Suprapubic skin (tissue), 4 donors: Measurements from ENCODE around the gene KIAA2012. TPM values are rescaled to one million over a fixed set of nuclear protein-coding genes. Genes with fewer than 3 reads are reported as not detected.

Experiments
- DNase-seq, 2 donors: peaks; one replicate each; pipeline ENCODE4 v3.0.0-alpha.2; 2019; ENCODE audit warnings: low spot score in 2 of 2
- H3K27ac ChIP-seq: fragments of 200-600 bp; sonication (generic); one replicate; pipeline ENCODE4 v1.5.1; 2019
- H3K27me3 ChIP-seq: fragments of 200-600 bp; sonication (generic); one replicate; pipeline ENCODE4 v1.5.1; 2019
- H3K36me3 ChIP-seq: fragments of 200-600 bp; sonication (generic); one replicate; pipeline ENCODE4 v1.5.1; 2019
- H3K4me1 ChIP-seq: fragments of 200-600 bp; sonication (generic); one replicate; pipeline ENCODE4 v1.5.1; 2019
- H3K4me3 ChIP-seq: fragments of 200-600 bp; sonication (generic); one replicate; pipeline ENCODE4 v1.5.1; 2019; ENCODE audit warnings: mild to moderate bottlenecking
- H3K9me3 ChIP-seq: fragments of 200-600 bp; sonication (generic); one replicate; pipeline ENCODE4 v1.5.1; 2019
- EP300 ChIP-seq: sonication (generic); formaldehyde crosslinking; IDR thresholded peaks from one replicate; pipeline ENCODE4 v1.6.1; 2017; ENCODE audit warnings: antibody characterized with exemption
- POLR2A ChIP-seq, 2 donors: fragments of 450-650 bp; IDR thresholded peaks; one replicate each; pipeline ENCODE4 v1.6.1; 2017; ENCODE audit warnings: antibody characterized with exemption in 2 of 2, mild to moderate bottlenecking in 2 of 2, moderate library complexity in 2 of 2
- POLR2AphosphoS5 ChIP-seq, 3 donors: sonication (generic); formaldehyde crosslinking; IDR thresholded peaks; one replicate each; pipeline ENCODE4 v1.6.1; 2017; ENCODE audit warnings: antibody characterized with exemption in 3 of 3
- WGBS: methylation state at CpG from one replicate; pipeline ENCODE4 v1.1.5; 2018; 5-methylcytosine and 5-hydroxymethylcytosine counted together
- total RNA-seq, 4 donors: library from RNA; depleted of rRNA; stranded (reverse); fragments of >200 nt; gene quantifications; one replicate each; pipeline ENCODE4 v1.1.0, GENCODE V29; 2016
- TF ChIP-seq, protein P1 (sequence below), 2 donors: fragments of 200-600 bp in 1 of 2; fragments of 450-650 bp in 1 of 2; sonication (generic) in 1 of 2; IDR thresholded peaks; one replicate each; pipeline ENCODE4 v1.5.1; 2016 to 2019; ENCODE audit warnings: antibody characterized with exemption in 2 of 2, mild to moderate bottlenecking in 1 of 2, moderate library complexity in 1 of 2

The KIAA2012 gene
- total RNA-seq, 4 donors from 2014 or later = 0.16 TPM; not detected in 3

DNA sequence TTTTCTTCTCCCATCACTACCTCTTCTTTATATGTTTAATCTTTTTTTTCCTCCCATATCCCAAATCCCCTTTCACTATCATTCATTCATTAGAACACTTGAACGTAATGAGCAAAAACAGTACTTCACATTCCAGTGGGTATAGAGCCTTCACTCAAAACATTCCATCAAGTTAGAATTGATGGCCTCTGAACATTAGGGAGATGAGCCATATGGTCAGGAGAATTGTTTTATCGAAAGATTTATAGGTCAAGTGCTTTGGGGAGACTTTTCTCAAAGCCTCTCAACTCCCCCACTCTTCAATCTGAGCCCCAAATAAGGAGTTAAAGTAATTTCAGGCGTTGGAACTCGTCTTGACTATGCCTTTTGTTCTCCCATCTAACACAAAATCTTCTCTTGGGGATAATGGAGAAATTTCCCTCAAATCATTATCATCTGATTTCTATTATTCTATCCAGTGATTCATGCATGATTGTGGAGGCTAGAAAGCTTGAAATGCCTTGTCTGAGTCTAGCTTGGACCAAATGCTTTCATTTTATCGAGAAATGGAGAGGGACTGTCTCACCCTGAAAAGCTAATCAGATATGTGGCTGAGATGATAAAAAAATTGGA is 79.2 kb downstream of the KIAA2012 start:
- Histone ChIP-seq H3K27me3 (no peaks in the 10 kb centered on the region), H3K4me3 (no peak overlapping the region), H3K9me3 (no peaks in the 10 kb centered on the region), H3K36me3 (no peaks in the 10 kb centered on the region), H3K27ac (no peak overlapping the region), H3K4me1 (peaks cover 15% of the 10 kb centered on the region)
- no peak for DNase-seq
- 56% methylated on average over 5 of the region's 5 CpGs for WGBS
- TF ChIP-seq POLR2AphosphoS5 (IDR thresholded peaks at IDR 0.05) = no peak
- TF ChIP-seq POLR2A (IDR thresholded peaks at IDR 0.05) = no peak
- TF ChIP-seq EP300 = no peak
- TF ChIP-seq, protein P1, sequence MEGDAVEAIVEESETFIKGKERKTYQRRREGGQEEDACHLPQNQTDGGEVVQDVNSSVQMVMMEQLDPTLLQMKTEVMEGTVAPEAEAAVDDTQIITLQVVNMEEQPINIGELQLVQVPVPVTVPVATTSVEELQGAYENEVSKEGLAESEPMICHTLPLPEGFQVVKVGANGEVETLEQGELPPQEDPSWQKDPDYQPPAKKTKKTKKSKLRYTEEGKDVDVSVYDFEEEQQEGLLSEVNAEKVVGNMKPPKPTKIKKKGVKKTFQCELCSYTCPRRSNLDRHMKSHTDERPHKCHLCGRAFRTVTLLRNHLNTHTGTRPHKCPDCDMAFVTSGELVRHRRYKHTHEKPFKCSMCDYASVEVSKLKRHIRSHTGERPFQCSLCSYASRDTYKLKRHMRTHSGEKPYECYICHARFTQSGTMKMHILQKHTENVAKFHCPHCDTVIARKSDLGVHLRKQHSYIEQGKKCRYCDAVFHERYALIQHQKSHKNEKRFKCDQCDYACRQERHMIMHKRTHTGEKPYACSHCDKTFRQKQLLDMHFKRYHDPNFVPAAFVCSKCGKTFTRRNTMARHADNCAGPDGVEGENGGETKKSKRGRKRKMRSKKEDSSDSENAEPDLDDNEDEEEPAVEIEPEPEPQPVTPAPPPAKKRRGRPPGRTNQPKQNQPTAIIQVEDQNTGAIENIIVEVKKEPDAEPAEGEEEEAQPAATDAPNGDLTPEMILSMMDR (IDR thresholded peaks at IDR 0.05) = no peak

DNA sequence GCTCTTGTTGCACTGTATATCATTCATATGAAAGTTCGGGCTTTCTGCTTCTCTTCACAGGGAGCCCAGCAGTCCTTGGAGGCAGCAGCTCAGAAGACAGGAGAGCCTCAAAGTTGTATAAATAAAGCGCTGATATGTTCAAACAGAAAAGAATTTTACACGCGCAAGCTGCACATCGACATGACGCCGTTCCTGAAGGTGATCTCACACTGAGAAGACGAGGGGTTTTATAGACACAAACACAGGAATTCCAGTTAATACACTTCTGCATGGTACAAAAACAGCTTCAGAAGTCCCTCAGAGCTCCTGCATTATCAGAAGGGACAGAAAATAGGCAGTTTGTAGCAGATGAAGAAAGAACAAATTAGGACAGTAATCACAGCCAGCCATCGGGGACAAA is 81.6 kb downstream of the KIAA2012 start:
- WGBS = 85% methylated on average over 9 of the region's 9 CpGs
- no peak overlapping the region for H3K27ac ChIP-seq
- no peaks in the 10 kb centered on the region for H3K36me3 ChIP-seq
- no peak for DNase-seq
- H3K27me3 ChIP-seq = no peaks in the 10 kb centered on the region
- no peaks in the 10 kb centered on the region for H3K9me3 ChIP-seq
- peaks cover 3% of the 10 kb centered on the region for H3K4me1 ChIP-seq
- TF ChIP-seq POLR2A (IDR thresholded peaks at IDR 0.05) (no peak), POLR2AphosphoS5 (IDR thresholded peaks at IDR 0.05) (no peak), EP300 (no peak)
- TF ChIP-seq, protein P1 (IDR thresholded peaks at IDR 0.05) = no peak
- H3K4me3 ChIP-seq = no peak overlapping the region

- TF ChIP-seq, protein P1 (IDR thresholded peaks at IDR 0.05) = no peak
- no peak for TF ChIP-seq POLR2A (IDR thresholded peaks at IDR 0.05)
- TF ChIP-seq EP300 = no peak
- no peak for TF ChIP-seq POLR2AphosphoS5 (IDR thresholded peaks at IDR 0.05)
- no peaks in the 10 kb centered on the region for H3K4me1 ChIP-seq
- no peak overlapping the region for H3K4me3 ChIP-seq
- H3K27ac ChIP-seq = no peak overlapping the region
- H3K9me3 ChIP-seq = no peaks in the 10 kb centered on the region
- DNase-seq = no peak
- H3K27me3 ChIP-seq = no peaks in the 10 kb centered on the region
- WGBS = 79% methylated on average over 4 of the region's 4 CpGs
- H3K36me3 ChIP-seq = no peaks in the 10 kb centered on the region
Observed at GRCh38 chr2:202157211-202157990, 84.3 kb downstream of the KIAA2012 start.

GRCh38 chr2:202158796-202159195 is 85.7 kb downstream of the KIAA2012 start:
- Histone ChIP-seq H3K9me3 (no peaks in the 10 kb centered on the region), H3K4me1 (no peaks in the 10 kb centered on the region), H3K36me3 (no peaks in the 10 kb centered on the region), H3K27me3 (no peaks in the 10 kb centered on the region), H3K4me3 (no peak overlapping the region), H3K27ac (no peak overlapping the region)
- TF ChIP-seq, protein P1 (IDR thresholded peaks at IDR 0.05) = peak in 1 of 2 donors; percentile 18
- no peak for TF ChIP-seq POLR2AphosphoS5 (IDR thresholded peaks at IDR 0.05)
- WGBS = 49% methylated on average over 5 of the region's 5 CpGs
- DNase-seq = no peak

- Histone ChIP-seq H3K9me3 (no peaks in the 10 kb centered on the region), H3K4me1 (no peaks in the 10 kb centered on the region), H3K27ac (no peak overlapping the region), H3K4me3 (no peak overlapping the region), H3K27me3 (no peaks in the 10 kb centered on the region), H3K36me3 (no peaks in the 10 kb centered on the region)
- 65% methylated on average over 8 of the region's 8 CpGs for WGBS
- TF ChIP-seq, protein P1 (IDR thresholded peaks at IDR 0.05) = no peak
- TF ChIP-seq POLR2AphosphoS5 (IDR thresholded peaks at IDR 0.05) = no peak
- no peak for TF ChIP-seq POLR2A (IDR thresholded peaks at IDR 0.05)
- no peak for TF ChIP-seq EP300
- DNase-seq = no peak
Observed at GRCh38 chr2:202161151-202161835, 88.2 kb downstream of the KIAA2012 start.
